GM10266 (cell line): ENCODE results near the gene NPR2.

Source experiments
- DNase-seq: peaks from one replicate; pipeline ENCODE4 v3.0.0; 2012; ENCODE audit errors: extremely low spot score
- CTCF ChIP-seq: IDR thresholded peaks from 2 replicates; pipeline ENCODE4 v1.5.1; 2012; ENCODE audit warnings: mild to moderate bottlenecking, low read depth; ENCODE audit not compliant: control insufficient read depth, insufficient read depth; ENCODE audit errors: missing control alignments

Gene NPR2

DNA sequence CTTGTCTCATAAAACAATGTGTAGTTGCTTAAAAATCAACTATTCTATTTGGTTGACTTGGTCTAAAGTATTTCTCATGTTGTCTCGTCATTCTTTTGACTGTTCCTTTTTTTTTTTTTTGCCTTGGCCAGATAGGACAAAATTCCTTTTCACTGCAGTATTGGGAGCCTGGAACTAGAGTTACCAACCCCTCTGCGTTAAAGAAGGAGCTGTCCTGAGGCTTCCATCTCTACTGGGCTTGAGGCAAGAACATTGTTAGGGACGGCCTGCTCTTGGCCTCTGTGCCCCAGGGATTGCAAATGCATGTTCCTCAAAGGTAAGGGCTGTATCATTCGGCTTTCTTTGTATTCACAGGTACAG, 1.4 kb upstream of the NPR2 start:
- no peak for DNase-seq
- TF ChIP-seq CTCF, result no peak

DNA sequence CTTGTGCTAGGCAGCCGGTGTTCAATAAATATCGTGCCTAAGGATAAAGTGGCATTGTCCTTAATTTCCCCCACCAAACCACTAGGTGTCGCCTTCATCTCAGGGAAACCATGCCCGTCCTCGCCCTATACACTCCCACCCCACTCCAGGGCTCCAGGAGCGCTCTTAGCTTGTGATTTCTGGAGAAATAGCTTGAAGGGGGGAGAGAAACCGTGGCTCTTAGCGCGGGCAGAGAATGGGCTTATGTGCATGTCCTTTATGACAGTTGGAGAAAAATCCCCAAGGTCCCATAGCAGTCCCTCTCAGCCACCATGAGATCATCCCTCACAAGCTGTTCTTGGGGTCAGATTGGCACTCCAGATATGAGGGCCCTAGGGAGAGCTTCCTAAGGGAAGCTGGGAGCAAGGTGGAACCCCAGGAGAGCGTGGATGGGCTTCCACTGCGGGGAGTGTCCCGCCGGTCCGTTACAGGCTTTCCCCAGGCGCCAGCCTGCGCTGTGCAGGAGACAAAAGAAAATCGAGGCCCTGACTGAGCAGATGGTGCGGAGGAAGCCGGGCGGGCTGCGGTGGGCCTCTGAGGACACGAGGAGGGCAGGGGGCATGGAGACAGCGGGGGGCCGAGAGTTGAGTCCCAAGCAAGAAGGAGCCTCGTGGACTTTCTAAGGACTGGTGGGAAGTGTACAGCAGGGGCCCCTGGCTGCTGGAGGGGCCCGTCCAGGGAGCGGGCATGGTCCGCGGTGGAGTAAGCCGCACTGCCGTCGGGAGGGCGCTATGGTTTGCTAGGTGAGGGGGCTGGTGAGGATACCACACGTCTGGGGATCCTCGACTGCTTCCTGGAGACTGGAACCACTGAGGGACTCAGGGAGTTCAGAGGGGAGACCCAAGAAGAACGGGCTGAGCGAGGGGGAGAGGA, 750 bp upstream of the NPR2 start:
- TF ChIP-seq CTCF, result peak; percentile 82
- peak; percentile 90 for DNase-seq

DNA sequence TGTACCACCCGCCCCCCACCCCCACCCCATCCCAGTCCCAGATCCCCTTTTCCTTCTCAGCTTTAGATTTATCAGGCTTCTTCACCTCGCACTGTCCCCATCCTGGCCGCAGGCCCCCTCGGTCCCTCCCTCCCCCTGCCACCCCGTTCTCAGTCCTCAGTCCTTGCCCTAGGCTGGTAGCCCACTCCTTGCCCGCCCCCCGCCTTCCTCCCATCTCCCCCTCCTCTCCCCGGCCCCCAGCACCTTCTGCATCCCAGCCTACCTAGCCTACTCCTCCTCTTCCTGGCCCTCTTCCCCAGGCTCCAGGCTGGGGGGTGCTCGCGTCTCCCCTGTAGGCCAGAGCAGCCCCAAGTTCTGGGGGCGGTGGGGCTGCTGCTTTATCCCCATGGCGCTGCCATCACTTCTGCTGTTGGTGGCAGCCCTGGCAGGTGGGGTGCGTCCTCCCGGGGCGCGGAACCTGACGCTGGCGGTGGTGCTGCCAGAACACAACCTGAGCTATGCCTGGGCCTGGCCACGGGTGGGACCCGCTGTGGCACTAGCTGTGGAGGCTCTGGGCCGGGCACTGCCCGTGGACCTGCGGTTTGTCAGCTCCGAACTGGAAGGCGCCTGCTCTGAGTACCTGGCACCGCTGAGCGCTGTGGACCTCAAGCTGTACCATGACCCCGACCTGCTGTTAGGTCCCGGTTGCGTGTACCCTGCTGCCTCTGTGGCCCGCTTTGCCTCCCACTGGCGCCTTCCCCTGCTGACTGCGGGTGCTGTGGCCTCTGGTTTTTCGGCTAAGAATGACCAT, 828 bp downstream of the NPR2 start:
- no peak for DNase-seq
- no peak for TF ChIP-seq CTCF

DNA sequence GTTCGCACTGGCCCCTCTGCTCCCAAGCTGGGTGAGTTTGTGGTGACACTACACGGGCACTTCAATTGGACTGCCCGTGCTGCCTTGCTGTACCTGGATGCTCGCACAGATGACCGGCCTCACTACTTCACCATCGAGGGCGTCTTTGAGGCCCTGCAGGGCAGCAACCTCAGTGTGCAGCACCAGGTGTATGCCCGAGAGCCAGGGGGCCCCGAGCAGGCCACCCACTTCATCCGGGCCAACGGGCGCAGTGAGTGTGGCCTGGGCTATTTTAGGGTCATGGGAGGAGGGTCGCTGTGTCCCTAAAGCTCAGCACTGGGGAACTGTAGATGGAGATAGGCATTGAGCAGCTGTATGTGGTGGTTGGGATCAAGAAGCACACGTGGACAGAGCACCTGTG, 1.4 kb downstream of the NPR2 start:
- TF ChIP-seq CTCF, result no peak

GRCh38 chr9:35793461-35793860, 2.1 kb downstream of the NPR2 start:
- DNase-seq, result no peak
- TF ChIP-seq CTCF, result no peak

More for the DNA sequence above, 1.4 kb downstream of the NPR2 start:
- DNase-seq, result no peak

- no peak for TF ChIP-seq CTCF
- DNase-seq, result no peak
These were observed 4.3 kb downstream of the NPR2 start for GRCh38 chr9:35795695-35796094.

DNA sequence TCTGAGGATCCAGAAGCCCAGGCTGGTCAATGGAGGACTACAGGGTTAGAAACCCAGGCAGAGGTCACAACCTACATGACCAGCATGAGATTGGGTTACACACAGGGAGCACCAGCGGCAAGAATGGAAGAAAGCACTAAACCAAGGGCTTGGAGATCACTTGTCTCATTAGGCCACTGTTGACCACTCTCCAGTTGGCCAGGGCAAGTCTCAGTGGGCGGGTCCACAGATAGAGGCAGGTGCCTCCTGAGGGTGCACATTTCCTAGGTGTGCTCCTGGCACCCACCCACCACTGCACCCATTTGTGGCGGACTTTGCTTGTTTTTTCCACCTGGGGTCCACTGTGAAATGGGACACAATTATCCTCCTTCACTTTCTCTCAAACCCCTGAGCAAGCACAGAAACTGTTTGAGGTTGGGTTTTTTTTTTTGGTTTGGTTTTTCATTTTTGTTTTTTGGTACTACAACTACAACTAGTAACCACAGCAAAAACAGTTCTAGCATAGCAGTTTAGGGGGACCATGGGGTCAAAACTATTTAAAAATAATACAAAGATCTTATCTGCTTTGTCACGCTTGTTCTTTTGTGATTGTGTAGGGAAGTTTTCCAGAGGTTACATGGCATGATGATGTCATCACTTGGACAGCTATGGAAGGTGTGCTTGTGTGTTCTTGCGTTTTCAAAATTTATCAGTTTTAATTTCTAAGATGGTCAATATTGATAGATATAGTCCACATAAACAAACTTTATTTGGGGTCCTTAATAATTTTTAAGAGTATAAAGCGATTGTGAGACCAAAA, 6.1 kb downstream of the NPR2 start:
- DNase-seq, result no peak
- no peak for TF ChIP-seq CTCF
